GM03348 (cell line): ENCODE results near the gene CRCP.
"Not testable (repeated sequence)": the region's sequence is repeated elsewhere in the genome, so short reads cannot be mapped to it uniquely, and the experiment has no call there.

ENCODE experiments used
- DNase-seq: peaks from one replicate; pipeline ENCODE4 v3.0.0; 2012; ENCODE audit warnings: low spot score

Gene CRCP

GRCh38 chr7:66108410-66108809, 6.2 kb upstream of the CRCP start:
- DNase-seq = not testable (repeated sequence)

- DNase-seq = peak; percentile 76
Observed at GRCh38 chr7:66110856-66111255, 3.8 kb upstream of the CRCP start.

GRCh38 chr7:66116680-66117420, 2.2 kb downstream of the CRCP start:
- not testable (repeated sequence) for DNase-seq

- DNase-seq = no peak
Observed at GRCh38 chr7:66118603-66119002, 4.0 kb downstream of the CRCP start.

GRCh38 chr7:66119245-66119850, 4.7 kb downstream of the CRCP start:
- DNase-seq = no peak

- DNase-seq = no peak
Observed at GRCh38 chr7:66123175-66123528, 8.5 kb downstream of the CRCP start.

GRCh38 chr7:66124569-66124861, 9.9 kb downstream of the CRCP start:
- not testable (repeated sequence) for DNase-seq

- DNase-seq = no peak
Observed at GRCh38 chr7:66125052-66125694, 10.5 kb downstream of the CRCP start.

- not testable (repeated sequence) for DNase-seq
Observed at GRCh38 chr7:66125781-66126352, 11.2 kb downstream of the CRCP start.

GRCh38 chr7:66127172-66127571, 12.5 kb downstream of the CRCP start:
- DNase-seq = not testable (repeated sequence)

- DNase-seq = no peak
Observed at GRCh38 chr7:66138994-66139752, 24.5 kb downstream of the CRCP start.

- DNase-seq = peak; percentile 74
Observed at GRCh38 chr7:66140924-66141323, 26.3 kb downstream of the CRCP start.

GRCh38 chr7:66142334-66142733, 27.7 kb downstream of the CRCP start:
- DNase-seq = no peak

GRCh38 chr7:66142996-66143395, 28.3 kb downstream of the CRCP start:
- no peak for DNase-seq

GRCh38 chr7:66143876-66144332, 29.3 kb downstream of the CRCP start:
- DNase-seq = no peak

GRCh38 chr7:66145400-66146104, 30.9 kb downstream of the CRCP start:
- peak; percentile 48 for DNase-seq

GRCh38 chr7:66146701-66147100, 32.1 kb downstream of the CRCP start:
- peak; percentile 63 for DNase-seq

GRCh38 chr7:66147657-66148056, 33.0 kb downstream of the CRCP start:
- not testable (repeated sequence) for DNase-seq

GRCh38 chr7:66150471-66150870, 35.8 kb downstream of the CRCP start:
- DNase-seq = peak; percentile 81

- DNase-seq = no peak
Observed at GRCh38 chr7:66152371-66153191, 37.9 kb downstream of the CRCP start.

GRCh38 chr7:66153691-66154090, 39.0 kb downstream of the CRCP start:
- no peak for DNase-seq
